Measurements from ENCODE around the gene FAM76B.

The FAM76B gene

DNA sequence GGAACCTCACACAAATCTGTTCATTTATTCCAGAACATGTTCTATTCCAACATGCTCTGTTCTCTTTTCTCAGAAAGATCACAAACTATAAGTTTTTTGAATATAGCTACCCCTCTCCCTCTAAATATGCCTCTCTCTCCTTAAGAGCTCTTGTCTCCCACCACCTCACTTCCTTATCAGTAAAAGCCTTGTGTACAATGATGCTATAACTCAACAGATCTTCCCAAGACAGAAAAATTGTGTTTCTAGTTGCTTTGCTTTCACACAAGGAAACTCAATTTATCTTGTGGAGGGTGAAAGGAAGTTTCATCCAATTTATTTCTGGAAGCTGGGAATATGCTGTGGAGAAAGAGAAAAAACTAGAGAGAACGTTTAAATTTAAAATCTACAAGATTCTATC, 64.4 kb downstream of the FAM76B start:
- TF ChIP-seq, protein P1, sequence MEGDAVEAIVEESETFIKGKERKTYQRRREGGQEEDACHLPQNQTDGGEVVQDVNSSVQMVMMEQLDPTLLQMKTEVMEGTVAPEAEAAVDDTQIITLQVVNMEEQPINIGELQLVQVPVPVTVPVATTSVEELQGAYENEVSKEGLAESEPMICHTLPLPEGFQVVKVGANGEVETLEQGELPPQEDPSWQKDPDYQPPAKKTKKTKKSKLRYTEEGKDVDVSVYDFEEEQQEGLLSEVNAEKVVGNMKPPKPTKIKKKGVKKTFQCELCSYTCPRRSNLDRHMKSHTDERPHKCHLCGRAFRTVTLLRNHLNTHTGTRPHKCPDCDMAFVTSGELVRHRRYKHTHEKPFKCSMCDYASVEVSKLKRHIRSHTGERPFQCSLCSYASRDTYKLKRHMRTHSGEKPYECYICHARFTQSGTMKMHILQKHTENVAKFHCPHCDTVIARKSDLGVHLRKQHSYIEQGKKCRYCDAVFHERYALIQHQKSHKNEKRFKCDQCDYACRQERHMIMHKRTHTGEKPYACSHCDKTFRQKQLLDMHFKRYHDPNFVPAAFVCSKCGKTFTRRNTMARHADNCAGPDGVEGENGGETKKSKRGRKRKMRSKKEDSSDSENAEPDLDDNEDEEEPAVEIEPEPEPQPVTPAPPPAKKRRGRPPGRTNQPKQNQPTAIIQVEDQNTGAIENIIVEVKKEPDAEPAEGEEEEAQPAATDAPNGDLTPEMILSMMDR (IDR thresholded peaks at IDR 0.05): no peak
- Histone ChIP-seq H3K27ac (no peak overlapping the region), H3K4me3 (no peak overlapping the region)
- DNase-seq (ENCODE audit: low spot score): no peak

DNA sequence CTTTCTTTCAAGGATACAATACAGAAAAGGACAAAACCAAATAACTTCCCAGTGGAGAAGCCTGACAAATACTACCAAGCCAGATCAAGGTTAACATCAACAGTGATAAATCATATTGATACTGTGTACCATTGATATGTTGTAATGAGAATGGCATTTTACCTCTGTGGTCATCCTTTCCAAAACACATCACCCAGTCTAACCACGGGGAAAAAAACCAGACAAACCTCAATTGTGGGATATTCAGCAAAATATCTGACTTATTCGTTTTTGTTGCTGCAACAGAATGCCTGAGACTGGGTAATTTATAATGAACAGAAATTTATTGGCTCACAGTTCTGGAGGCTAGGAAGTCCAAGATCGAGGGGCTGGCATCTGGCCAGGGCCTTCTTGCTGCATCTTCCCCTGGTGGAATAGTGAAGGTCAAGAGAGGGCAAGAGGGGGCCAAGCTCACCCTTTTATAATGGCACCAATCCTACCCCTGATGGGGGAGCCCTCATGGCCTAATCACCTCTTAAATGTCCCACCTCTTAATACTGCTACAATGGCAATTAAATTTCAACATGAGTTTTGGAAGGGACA, 66.1 kb downstream of the FAM76B start:
- TF ChIP-seq, protein P1 (IDR thresholded peaks at IDR 0.05): no peak
- H3K4me3 ChIP-seq: no peak overlapping the region
- no peak overlapping the region for H3K27ac ChIP-seq
- no peak for DNase-seq (ENCODE audit: low spot score)

DNA sequence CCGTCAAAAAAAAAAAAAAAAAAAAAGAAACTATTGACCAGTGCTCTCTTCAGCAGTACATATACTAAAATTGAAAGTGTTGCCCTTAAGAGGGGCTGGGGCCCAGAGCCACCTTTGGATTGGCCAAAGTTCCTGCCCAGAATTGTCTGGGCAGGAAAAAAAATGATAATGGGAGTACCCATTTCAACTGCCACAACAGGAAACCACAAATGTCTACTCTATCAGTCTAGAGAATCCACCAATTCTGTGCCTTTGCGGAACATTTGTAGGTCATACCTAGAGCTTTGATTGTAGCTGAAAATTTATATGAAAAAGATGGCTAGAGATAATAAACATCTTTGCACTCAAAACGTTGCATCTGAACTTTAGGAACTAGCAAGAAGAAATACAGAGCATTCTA, 69.4 kb downstream of the FAM76B start:
- Histone ChIP-seq H3K27ac (no peak overlapping the region), H3K4me3 (no peak overlapping the region)
- no peak for DNase-seq (ENCODE audit: low spot score)
- TF ChIP-seq, protein P1 (IDR thresholded peaks at IDR 0.05): no peak
